GM12874 (cell line): ENCODE measurements around the gene CAMK4.

Experiments used
- TF ChIP-seq, protein P1 (sequence below): IDR thresholded peaks from 2 replicates; pipeline ENCODE4 v1.5.1; 2011; ENCODE audit warnings: low read depth, mild to moderate bottlenecking, control low read depth, low read length, moderate library complexity; ENCODE audit not compliant: insufficient read depth

Gene CAMK4

DNA sequence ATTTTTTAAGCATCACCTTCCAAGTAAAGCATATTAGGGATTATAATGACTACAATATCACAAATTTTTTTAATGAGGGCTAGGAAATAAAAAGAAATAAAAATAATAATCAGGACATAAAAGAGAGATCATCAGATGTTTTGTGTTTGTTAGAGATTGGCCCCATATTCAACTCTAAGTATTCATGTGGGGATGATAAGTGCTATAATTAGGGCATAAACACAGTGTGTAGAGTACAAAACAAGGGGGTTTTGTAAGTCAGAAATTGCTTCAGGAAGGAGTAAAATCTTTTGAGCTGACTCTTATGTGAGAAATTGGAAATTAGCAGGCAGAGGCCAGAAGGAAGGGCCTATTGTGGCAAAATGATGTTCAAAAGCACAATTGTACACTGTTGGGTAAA is 160.9 kb downstream of the CAMK4 start:
- TF ChIP-seq, protein P1, sequence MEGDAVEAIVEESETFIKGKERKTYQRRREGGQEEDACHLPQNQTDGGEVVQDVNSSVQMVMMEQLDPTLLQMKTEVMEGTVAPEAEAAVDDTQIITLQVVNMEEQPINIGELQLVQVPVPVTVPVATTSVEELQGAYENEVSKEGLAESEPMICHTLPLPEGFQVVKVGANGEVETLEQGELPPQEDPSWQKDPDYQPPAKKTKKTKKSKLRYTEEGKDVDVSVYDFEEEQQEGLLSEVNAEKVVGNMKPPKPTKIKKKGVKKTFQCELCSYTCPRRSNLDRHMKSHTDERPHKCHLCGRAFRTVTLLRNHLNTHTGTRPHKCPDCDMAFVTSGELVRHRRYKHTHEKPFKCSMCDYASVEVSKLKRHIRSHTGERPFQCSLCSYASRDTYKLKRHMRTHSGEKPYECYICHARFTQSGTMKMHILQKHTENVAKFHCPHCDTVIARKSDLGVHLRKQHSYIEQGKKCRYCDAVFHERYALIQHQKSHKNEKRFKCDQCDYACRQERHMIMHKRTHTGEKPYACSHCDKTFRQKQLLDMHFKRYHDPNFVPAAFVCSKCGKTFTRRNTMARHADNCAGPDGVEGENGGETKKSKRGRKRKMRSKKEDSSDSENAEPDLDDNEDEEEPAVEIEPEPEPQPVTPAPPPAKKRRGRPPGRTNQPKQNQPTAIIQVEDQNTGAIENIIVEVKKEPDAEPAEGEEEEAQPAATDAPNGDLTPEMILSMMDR: no peak

DNA sequence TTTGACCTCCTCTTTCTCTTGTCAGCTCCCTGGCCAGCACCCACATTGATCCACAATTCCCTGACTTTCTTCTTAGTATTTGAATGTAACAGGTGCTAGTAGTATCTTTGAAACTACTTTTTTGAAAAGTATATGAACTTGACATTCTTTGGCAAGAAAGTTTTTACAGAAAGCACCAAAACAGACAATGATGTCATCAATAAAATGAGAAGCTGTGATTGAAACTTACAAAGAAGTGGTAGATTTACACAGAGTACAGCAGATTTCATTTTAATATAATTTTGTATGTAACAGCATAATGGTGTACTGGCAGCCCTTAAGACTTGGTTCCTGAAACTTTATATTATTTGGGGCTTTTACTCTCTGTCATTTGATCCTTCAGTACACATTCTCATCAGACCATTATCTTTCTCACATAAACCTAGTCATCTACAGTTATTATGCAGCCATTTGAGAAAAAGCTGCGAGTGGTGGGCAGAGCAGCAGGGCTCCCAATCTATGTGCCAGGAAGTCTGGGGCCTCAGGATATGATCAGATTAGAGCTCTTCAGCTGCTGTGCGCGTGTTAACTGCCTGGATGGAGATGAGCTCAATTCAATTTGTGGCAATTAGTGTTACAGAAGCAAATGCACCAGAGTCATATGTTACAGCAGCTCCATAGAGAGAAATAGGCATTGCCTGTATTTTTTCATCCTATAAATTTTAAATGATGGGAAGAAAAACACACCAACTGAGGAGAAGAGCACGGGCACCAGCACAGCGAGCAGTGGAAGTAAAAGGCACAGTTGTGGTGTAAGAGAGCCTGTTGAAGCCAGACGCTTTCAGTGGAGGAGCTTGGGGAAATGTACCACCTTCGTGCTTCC is 162.0 kb downstream of the CAMK4 start:
- TF ChIP-seq, protein P1: no peak

DNA sequence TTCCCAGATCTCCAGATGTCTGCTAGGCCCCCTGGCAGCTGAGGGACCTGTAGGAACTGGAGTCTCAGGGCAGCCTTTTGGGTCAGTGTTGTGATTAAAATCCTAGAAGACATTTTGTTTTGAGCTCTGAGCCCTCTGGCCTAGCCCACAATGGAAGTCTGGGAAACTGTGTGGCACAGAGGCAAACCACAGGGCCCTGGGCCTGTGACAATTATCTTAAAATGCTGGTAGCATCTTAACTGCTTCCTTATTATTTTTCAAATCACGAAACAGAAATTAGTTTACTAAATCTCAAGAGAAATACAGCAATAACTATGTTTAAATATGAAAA is 162.6 kb downstream of the CAMK4 start:
- TF ChIP-seq, protein P1: no peak

DNA sequence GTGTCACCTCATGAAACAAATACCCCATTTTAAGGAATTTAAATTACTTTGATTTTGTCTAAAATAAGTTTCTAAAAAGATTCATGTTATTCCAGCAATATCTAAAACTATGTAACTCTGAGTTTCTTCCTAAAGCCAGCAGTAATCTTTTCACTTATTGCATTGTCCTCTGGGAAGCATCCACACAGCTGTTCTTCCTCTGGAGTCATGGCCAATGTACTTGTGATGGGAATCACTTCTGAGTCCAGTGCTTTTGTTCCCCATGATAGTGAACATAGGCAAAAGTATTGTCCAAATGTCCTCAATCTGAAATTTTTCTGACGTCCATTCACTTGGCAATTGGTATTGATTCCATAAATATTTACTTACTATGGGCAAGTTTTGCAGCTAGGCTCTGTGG is 163.2 kb downstream of the CAMK4 start:
- TF ChIP-seq, protein P1: no peak

DNA sequence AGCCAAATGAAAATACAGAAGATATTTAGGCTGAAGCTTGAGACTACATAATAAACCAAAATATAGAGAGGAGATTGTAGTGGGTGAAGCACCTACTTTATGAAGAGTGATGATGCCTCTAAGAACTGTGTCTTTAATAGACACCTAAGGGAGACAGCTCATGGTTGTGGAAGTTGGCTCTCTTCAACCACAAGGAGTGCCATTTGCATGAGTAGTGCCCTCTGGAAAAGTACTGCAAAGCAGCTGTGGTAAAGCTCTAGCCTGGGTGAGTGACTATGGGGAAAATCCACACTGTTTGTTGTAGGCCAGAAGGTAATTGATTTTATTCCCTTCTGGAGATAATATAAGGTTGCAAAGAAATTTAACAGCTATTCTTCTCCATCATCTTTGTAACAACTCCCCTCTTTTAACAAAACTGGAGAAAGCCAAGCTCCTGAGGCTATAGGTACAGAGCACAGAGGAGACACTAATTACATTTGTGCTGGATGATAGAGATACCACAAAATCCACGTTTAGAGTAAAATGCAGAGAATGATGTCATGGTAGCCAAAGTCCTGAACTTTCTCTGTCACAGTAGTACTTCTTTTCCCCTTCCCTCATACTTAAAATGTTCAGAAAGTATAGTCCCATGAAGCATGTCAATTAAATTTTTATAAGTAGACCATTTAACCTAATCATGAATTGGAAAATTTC is 165.4 kb downstream of the CAMK4 start:
- TF ChIP-seq, protein P1: no peak

DNA sequence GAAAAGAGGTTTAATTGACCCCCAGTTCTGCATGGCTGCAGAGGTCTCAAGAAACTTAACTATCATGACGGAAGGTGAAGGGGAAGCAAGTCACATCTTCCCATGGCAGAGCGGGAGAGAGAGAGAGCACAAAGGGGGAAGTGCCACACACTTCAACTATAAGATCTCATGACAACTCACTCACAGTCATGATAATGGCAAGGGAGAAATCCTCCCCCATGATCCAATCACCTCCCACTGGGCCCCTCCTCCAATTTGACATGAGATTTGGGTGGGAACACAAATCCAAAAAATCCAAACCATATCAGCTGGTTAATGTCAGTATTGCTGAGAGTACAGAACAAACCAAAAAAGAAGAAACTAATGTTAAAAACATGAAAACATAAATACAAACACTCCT is 168.0 kb downstream of the CAMK4 start:
- TF ChIP-seq, protein P1: no peak

DNA sequence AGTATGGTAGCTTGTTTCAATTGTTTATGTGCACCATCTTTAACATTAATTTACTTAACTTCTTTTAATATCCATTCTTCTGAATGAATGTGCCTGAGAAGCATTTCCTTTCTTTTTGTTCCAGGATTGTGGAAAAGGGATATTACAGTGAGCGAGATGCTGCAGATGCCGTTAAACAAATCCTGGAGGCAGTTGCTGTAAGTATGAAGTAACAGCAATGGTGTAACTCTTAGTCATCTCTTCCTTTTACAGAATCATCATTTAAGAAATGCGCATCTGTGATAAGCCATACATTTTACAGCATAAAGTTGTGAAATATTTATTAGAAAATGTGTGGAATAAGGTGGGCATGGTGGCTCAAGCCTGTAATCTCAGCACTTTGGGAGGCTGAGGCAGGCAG is 170.4 kb downstream of the CAMK4 start:
- TF ChIP-seq, protein P1: no peak
